Tibial artery (tissue), 4 donors: ENCODE measurements around the gene WDR47.
"Not testable (repeated sequence)": the region's sequence is repeated elsewhere in the genome, so short reads cannot be mapped to it uniquely, and the experiment has no call there.

Source experiments
- DNase-seq, 2 donors: peaks; one replicate each; pipeline ENCODE4 v3.0.0-alpha.2; 2019
- H3K27ac ChIP-seq, 2 donors: fragments of 200-600 bp; sonication (generic) in 1 of 2; 1 replicate in 1 of 2; 2 replicates in 1 of 2; pipeline ENCODE4 v1.5.1; 2018 to 2019; ENCODE audit warnings: mild to moderate bottlenecking in 1 of 2
- H3K27me3 ChIP-seq, 2 donors: fragments of 200-600 bp; sonication (generic) in 1 of 2; one replicate each; pipeline versions ENCODE4 v1.5.1 to v1.6.0; 2016 to 2019
- H3K36me3 ChIP-seq, 3 donors: fragments of 200-600 bp; sonication (generic) in 2 of 3; one replicate each; pipeline ENCODE4 v1.5.1; 2016 to 2019; ENCODE audit warnings: mild to moderate bottlenecking in 2 of 3
- H3K4me1 ChIP-seq, 4 donors: fragments of 200-600 bp; sonication (generic) in 2 of 4; 1 replicate in 3 of 4; 2 replicates in 1 of 4; pipeline ENCODE4 v1.5.1; 2016 to 2019
- H3K4me3 ChIP-seq, 2 donors: fragments of 200-600 bp; sonication (generic) in 1 of 2; 1 replicate in 1 of 2; 2 replicates in 1 of 2; pipeline ENCODE4 v1.5.1; 2018 to 2019; ENCODE audit warnings: mild to moderate bottlenecking in 2 of 2
- H3K9me3 ChIP-seq, 3 donors: fragments of 200-600 bp; sonication (generic) in 1 of 3; one replicate each; pipeline ENCODE4 v1.5.1; 2016 to 2019
- intact Hi-C: fragments of 100-400 bp; cut with DNase I; formaldehyde crosslinking; loops from one replicate; pipeline ENCODE4 v1.15.0; 2023; ENCODE audit warnings: low total_unique reads
- TF ChIP-seq, protein P1 (sequence below), 2 experiments: fragments of 200-600 bp in 1 of 2; fragments of 450-650 bp in 1 of 2; IDR thresholded peaks; one replicate each; pipeline ENCODE4 v1.5.1; 2017 to 2019; ENCODE audit warnings: antibody characterized with exemption in 2 of 2, mild to moderate bottlenecking in 1 of 2, moderate library complexity in 1 of 2

The WDR47 gene

DNA sequence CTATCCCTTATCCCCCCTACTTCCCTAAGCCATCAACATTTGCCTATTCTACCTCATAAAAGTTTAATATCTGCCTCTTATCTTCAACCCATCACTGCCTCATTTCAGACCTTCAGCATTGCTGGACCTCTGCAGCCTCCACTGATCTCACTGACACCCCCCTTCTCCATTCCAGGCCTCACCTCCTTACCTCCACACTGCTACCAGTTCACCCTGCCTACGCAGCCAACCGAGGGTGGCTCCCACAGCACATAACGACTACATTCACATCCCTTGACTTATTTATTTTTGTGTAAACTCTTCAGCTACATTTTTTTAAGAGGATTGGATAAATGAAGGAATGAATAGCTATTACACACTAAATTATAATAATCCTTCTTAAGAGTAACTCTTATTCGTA, 92.9 kb downstream of the WDR47 start:
- Histone ChIP-seq H3K27me3 (no peaks in the 10 kb centered on the region), H3K27ac (no peak overlapping the region), H3K4me1 (peaks cover 0 to 14% (median 6%) of the 10 kb centered on the region in 4 donors), H3K36me3 (peaks cover 15 to 35% (median 32%) of the 10 kb centered on the region in 3 donors), H3K9me3 (no peaks in the 10 kb centered on the region), H3K4me3 (no peak overlapping the region)
- DNase-seq, result no peak
- TF ChIP-seq, protein P1, sequence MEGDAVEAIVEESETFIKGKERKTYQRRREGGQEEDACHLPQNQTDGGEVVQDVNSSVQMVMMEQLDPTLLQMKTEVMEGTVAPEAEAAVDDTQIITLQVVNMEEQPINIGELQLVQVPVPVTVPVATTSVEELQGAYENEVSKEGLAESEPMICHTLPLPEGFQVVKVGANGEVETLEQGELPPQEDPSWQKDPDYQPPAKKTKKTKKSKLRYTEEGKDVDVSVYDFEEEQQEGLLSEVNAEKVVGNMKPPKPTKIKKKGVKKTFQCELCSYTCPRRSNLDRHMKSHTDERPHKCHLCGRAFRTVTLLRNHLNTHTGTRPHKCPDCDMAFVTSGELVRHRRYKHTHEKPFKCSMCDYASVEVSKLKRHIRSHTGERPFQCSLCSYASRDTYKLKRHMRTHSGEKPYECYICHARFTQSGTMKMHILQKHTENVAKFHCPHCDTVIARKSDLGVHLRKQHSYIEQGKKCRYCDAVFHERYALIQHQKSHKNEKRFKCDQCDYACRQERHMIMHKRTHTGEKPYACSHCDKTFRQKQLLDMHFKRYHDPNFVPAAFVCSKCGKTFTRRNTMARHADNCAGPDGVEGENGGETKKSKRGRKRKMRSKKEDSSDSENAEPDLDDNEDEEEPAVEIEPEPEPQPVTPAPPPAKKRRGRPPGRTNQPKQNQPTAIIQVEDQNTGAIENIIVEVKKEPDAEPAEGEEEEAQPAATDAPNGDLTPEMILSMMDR (IDR thresholded peaks at IDR 0.05), result no peak
- intact Hi-C loops, result no loop called here

GRCh38 chr1:108947871-108948525, 93.9 kb downstream of the WDR47 start:
- no peak overlapping the region for H3K4me3 ChIP-seq
- peak overlapping the region in 1 of 2 donors; percentile 3 for H3K27ac ChIP-seq

DNA sequence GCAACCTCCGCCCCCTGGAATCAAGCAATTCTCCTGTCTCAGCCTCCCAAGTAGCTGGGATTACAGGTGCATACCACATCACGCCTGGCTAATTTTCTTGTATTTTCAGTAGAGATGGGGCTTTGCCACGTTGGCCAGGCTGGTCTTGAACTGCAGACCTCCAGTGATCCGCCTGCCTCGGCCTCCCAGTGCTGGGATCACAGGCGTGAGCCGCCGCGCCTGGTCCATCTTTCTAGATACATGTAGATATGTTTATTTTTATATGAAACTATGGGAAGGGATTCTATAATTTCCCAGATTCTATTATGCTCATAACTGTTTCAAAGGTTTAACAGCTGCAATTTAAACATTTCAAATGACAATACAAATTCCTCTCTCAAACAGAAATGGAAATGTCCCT, 105.7 kb downstream of the WDR47 start:
- TF ChIP-seq, protein P1 (IDR thresholded peaks at IDR 0.05), result no peak
- Histone ChIP-seq H3K9me3 (no peaks in the 10 kb centered on the region), H3K36me3 (peaks cover 72 to 79% (median 79%) of the 10 kb centered on the region in 3 donors), H3K27ac (no peak overlapping the region), H3K27me3 (no peaks in the 10 kb centered on the region), H3K4me3 (no peak overlapping the region), H3K4me1 (no peaks in the 10 kb centered on the region)
- no peak for DNase-seq
- intact Hi-C loops, result no loop called here

More at GRCh38 chr1:108947871-108948525, 93.9 kb downstream of the WDR47 start:
- intact Hi-C loops, result no loop called here
- no peaks in the 10 kb centered on the region for H3K9me3 ChIP-seq
- peaks cover 0 to 14% (median 6%) of the 10 kb centered on the region in 4 donors for H3K4me1 ChIP-seq
- no peaks in the 10 kb centered on the region for H3K27me3 ChIP-seq
- DNase-seq, result no peak
- peaks cover 21 to 44% (median 41%) of the 10 kb centered on the region in 3 donors for H3K36me3 ChIP-seq
- TF ChIP-seq, protein P1 (IDR thresholded peaks at IDR 0.05), result no peak

- H3K27me3 ChIP-seq, result no peaks in the 10 kb centered on the region
- H3K4me3 ChIP-seq, result no peak overlapping the region
- no peaks in the 10 kb centered on the region for H3K9me3 ChIP-seq
- DNase-seq, result no peak
- peaks cover 82 to 93% (median 93%) of the 10 kb centered on the region in 3 donors for H3K36me3 ChIP-seq
- H3K27ac ChIP-seq, result no peak overlapping the region
- TF ChIP-seq, protein P1 (IDR thresholded peaks at IDR 0.05), result no peak
- intact Hi-C loops, result no loop called here
- no peaks in the 10 kb centered on the region for H3K4me1 ChIP-seq
Observed at GRCh38 chr1:108933944-108934343, 108.0 kb downstream of the WDR47 start.

DNA sequence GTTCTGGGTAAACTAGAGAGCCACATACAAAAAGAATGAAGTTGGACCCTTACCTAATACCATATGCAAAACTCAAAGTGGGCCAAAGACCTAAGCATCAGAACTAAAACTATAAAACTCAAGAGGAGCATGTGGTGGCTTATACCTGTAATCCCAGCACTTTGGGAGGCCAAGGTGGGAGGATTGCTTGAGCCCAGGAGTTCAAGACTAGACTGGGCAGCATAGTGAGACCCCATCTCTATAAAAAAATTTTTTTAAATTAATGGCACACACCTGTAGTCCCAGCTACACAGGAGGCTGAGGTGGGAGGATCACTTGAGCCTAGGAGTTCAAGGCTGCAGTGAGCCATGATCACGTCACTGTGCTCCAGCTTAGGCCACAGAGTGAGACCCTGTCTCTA, 114.3 kb downstream of the WDR47 start:
- H3K4me1 ChIP-seq, DNase-seq, H3K4me3 ChIP-seq, H3K27ac ChIP-seq, H3K9me3 ChIP-seq, H3K27me3 ChIP-seq, intact Hi-C loops: not testable (repeated sequence)
- peaks cover 65 to 89% (median 78%) of the 10 kb centered on the region in 3 donors for H3K36me3 ChIP-seq

DNA sequence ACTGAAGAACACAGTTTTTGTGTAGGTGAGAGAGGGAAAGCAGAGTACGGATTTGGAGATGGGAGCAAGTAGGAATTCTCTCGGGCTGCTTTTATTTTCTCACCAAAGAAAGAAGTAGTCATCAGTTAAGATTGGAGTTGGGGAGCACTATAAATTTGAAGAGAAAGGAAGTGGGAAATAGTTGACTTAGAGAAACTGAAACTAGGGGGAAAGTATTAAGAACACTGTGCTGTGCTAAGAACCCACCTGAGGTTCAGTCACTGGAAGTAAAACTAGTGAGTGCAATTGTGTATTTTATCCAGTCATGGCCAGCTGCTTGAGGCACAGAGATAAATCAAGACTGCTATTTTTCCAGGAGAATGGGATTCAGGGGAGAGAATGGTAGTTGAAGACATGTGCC, 116.0 kb downstream of the WDR47 start:
- H3K9me3 ChIP-seq, result no peaks in the 10 kb centered on the region
- H3K4me3 ChIP-seq, result no peak overlapping the region
- no peak overlapping the region for H3K27ac ChIP-seq
- no peak for DNase-seq
- intact Hi-C loops, result no loop called here
- H3K27me3 ChIP-seq, result no peaks in the 10 kb centered on the region
- peaks cover 49 to 76% (median 62%) of the 10 kb centered on the region in 3 donors for H3K36me3 ChIP-seq
- TF ChIP-seq, protein P1 (IDR thresholded peaks at IDR 0.05), result no peak
- H3K4me1 ChIP-seq, result no peaks in the 10 kb centered on the region
